ENCODE measurements around the gene C1orf35. TPM values are rescaled to one million over a fixed set of nuclear protein-coding genes. Genes with fewer than 3 reads are reported as not detected.

Gene C1orf35
- total RNA-seq, 1 donor from 2014 or later: 2.4 TPM

DNA sequence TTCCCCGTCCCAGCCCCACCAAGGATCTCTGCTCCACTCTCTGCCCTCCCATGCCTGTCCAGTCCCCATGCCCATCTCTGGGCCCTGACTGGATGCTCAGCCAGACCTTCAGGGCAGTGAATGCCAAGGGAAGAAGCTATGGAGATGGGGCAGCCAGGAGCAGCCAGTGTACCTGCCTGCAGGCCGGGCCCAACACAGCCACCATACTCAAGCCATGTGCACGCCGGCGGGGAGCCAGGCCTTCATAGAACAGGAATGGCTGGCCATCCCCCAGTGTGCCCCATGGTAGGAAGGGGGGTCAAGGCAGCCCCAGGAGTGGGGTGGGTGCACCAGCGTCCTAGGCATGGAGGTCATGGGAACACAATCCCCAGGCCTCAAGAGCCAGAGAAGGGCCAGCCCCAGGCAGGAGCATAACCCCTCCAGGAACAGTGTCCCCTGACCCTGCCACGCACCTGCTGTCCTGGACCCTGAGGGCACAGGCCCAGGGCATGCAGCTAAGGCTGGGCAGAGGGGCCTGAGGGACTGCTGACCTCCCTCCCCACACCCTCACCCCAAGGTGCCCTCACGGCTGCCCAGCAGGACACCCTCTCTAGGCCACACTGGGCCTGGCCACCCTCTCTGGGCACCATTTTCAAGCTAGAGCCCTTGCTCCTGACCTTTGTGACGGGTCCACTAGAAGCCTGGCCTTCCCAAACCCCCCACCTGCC, 40.9 kb downstream of the C1orf35 start:
- TF ChIP-seq, protein P1, sequence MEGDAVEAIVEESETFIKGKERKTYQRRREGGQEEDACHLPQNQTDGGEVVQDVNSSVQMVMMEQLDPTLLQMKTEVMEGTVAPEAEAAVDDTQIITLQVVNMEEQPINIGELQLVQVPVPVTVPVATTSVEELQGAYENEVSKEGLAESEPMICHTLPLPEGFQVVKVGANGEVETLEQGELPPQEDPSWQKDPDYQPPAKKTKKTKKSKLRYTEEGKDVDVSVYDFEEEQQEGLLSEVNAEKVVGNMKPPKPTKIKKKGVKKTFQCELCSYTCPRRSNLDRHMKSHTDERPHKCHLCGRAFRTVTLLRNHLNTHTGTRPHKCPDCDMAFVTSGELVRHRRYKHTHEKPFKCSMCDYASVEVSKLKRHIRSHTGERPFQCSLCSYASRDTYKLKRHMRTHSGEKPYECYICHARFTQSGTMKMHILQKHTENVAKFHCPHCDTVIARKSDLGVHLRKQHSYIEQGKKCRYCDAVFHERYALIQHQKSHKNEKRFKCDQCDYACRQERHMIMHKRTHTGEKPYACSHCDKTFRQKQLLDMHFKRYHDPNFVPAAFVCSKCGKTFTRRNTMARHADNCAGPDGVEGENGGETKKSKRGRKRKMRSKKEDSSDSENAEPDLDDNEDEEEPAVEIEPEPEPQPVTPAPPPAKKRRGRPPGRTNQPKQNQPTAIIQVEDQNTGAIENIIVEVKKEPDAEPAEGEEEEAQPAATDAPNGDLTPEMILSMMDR (IDR thresholded peaks at IDR 0.05): no peak
- no peaks in the 10 kb centered on the region for H3K36me3 ChIP-seq
- H3K27me3 ChIP-seq: peaks cover 34% of the 10 kb centered on the region
- H3K4me1 ChIP-seq: no peaks in the 10 kb centered on the region
- DNase-seq (ENCODE audit: low spot score in 2 of 2): no peak
- no peak overlapping the region for H3K27ac ChIP-seq
- H3K4me3 ChIP-seq: no peak overlapping the region
- no peaks in the 10 kb centered on the region for H3K9me3 ChIP-seq
- intact Hi-C loops (cut with DNase I): no loop called here

DNA sequence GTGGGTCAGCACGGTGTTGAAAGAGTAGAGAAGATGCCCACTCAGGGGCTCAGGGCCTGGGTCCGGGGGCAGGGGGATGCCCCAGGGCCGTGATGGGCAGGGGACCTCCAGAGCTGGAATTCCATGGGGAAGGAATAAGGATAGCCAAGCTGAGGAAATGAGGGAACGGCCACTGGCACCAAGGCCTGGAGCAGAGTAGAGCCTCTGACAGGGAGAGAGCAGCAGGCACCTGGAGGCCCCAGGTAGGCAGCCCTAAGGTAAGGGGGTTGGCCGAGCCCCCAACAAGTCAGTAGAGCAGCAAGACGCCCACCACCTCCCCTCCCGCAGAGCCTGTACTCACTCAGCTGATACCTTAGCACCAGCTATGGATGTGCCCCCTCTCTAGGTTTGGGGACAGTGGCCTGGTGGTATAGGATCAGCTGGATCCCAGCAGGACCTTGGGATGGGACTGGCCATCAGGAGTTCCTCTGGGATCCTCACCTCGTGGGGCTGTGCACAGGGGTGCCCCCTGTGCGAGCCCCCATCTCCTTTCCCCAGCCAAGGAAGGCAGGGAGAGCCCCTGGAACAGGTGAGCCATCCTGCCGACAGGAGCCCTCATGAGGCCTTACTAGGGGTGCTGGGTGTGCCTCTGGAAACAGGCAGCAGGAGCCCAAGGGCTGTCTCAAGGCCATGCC, 41.6 kb downstream of the C1orf35 start:
- no peak overlapping the region for H3K4me3 ChIP-seq
- no peaks in the 10 kb centered on the region for H3K36me3 ChIP-seq
- peaks cover 34% of the 10 kb centered on the region for H3K27me3 ChIP-seq
- TF ChIP-seq, protein P1 (IDR thresholded peaks at IDR 0.05): no peak
- intact Hi-C loops (cut with DNase I): no loop called here
- no peaks in the 10 kb centered on the region for H3K4me1 ChIP-seq
- no peak for DNase-seq (ENCODE audit: low spot score in 2 of 2)
- no peak overlapping the region for H3K27ac ChIP-seq
- no peaks in the 10 kb centered on the region for H3K9me3 ChIP-seq

DNA sequence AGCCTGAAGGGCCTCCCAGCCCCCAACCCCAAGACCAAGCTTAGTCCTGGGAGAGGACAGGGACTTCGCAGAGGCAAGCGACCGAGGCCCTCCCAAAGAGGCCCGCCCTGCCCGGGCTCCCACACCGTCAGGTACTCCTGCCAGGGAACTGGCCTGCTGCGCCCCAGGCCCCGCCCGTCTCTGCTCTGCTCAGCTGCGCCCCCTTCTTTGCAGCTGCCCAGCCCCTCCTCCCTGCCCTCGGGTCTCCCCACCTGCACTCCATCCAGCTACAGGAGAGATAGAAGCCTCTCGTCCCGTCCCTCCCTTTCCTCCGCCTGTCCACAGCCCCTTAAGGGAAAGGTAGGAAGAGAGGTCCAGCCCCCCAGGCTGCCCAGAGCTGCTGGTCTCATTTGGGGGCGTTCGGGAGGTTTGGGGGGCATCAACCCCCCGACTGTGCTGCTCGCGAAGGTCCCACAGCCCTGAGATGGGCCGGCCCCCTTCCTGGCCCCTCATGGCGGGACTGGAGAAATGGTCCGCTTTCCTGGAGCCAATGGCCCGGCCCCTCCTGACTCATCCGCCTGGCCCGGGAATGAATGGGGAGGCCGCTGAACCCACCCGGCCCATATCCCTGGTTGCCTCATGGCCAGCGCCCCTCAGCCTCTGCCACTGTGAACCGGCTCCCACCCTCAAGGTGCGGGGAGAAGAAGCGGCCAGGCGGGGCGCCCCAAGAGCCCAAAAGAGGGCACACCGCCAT, 42.5 kb downstream of the C1orf35 start:
- Histone ChIP-seq H3K36me3 (no peaks in the 10 kb centered on the region), H3K4me1 (no peaks in the 10 kb centered on the region), H3K4me3 (no peak overlapping the region), H3K27ac (no peak overlapping the region), H3K27me3 (peaks cover 34% of the 10 kb centered on the region), H3K9me3 (no peaks in the 10 kb centered on the region)
- TF ChIP-seq, protein P1 (IDR thresholded peaks at IDR 0.05): no peak
- intact Hi-C loops (cut with DNase I): no loop called here
- peak in 1 of 2 donors; percentile 57 for DNase-seq (ENCODE audit: low spot score in 2 of 2)

DNA sequence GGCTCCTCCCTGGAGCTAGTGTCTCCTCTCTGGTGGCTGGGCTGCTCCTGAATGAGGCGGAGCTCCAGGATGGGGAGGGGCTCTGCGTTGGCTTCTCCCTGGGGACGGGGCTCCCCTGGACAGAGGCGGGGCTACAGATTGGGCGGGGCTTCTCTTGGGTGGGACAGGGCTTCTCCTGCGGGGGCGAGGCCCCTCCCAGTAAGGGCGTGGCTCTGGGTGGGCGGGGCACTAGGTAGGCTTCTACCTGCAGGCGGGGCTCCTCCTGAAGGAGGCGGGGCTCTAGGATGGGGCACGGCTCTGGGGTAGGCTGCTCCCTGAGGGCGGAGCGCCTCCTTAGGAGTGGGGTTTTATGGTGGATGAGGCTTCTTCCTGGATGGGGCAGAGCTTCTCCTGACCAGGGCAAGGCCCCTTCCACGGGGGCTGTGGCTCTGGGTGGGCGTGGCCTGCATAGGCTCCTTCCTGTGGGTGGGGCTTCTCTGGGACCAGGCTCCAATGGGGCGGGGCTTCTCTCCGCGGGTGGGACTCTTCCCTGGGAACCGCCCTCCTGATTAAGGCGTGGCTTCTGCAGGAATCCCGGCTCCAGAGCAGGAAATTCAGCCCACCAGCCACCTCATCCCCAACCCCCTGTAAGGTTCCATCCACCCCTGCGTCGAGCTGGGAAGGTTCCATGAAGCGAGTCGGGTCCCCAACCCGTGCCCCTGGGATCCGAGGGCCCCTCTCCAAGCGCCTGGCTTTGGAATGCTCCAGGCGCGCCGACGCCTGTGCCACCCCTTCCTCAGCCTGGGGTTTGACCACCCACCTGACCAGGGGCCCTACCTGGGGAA, 43.3 kb downstream of the C1orf35 start:
- peak in 1 of 2 donors; percentile 64 for DNase-seq (ENCODE audit: low spot score in 2 of 2)
- Histone ChIP-seq H3K27ac (no peak overlapping the region), H3K4me3 (no peak overlapping the region), H3K9me3 (no peaks in the 10 kb centered on the region), H3K36me3 (no peaks in the 10 kb centered on the region), H3K4me1 (no peaks in the 10 kb centered on the region), H3K27me3 (peaks cover 34% of the 10 kb centered on the region)
- intact Hi-C loops (cut with DNase I): no loop called here
- TF ChIP-seq, protein P1 (IDR thresholded peaks at IDR 0.05): no peak

DNA sequence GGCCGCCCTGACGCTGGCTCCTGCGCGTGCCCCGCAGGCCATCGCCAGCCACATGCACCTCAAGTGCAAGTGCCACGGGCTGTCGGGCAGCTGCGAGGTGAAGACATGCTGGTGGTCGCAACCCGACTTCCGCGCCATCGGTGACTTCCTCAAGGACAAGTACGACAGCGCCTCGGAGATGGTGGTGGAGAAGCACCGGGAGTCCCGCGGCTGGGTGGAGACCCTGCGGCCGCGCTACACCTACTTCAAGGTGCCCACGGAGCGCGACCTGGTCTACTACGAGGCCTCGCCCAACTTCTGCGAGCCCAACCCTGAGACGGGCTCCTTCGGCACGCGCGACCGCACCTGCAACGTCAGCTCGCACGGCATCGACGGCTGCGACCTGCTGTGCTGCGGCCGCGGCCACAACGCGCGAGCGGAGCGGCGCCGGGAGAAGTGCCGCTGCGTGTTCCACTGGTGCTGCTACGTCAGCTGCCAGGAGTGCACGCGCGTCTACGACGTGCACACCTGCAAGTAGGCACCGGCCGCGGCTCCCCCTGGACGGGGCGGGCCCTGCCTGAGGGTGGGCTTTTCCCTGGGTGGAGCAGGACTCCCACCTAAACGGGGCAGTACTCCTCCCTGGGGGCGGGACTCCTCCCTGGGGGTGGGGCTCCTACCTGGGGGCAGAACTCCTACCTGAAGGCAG, 44.0 kb downstream of the C1orf35 start:
- no peaks in the 10 kb centered on the region for H3K9me3 ChIP-seq
- TF ChIP-seq, protein P1 (IDR thresholded peaks at IDR 0.05): no peak
- no peak overlapping the region for H3K4me3 ChIP-seq
- no peaks in the 10 kb centered on the region for H3K36me3 ChIP-seq
- peak in 1 of 2 donors; percentile 57 for DNase-seq (ENCODE audit: low spot score in 2 of 2)
- H3K27ac ChIP-seq: no peak overlapping the region
- intact Hi-C loops (cut with DNase I): no loop called here
- H3K4me1 ChIP-seq: no peaks in the 10 kb centered on the region
- peaks cover 34% of the 10 kb centered on the region for H3K27me3 ChIP-seq

Data from ascending aorta (tissue), 2 donors.